Parathyroid adenoma (tissue), 2 donors: ENCODE results near the gene ARHGAP21.
"Not testable (repeated sequence)": the region's sequence is repeated elsewhere in the genome, so short reads cannot be mapped to it uniquely, and the experiment has no call there.

ENCODE experiments used
- H2AFZ ChIP-seq: fragments of 300-600 bp; sonication (generic); one replicate; pipeline ENCODE4 v1.7.0; 2017; ENCODE audit warnings: antibody characterized with exemption, mild to moderate bottlenecking
- H3K27ac ChIP-seq: fragments of 300-600 bp; sonication (generic); one replicate; pipeline ENCODE4 v1.7.0; 2017
- H3K27me3 ChIP-seq: fragments of 300-600 bp; sonication (generic); one replicate; pipeline ENCODE4 v1.7.0; 2017; ENCODE audit warnings: low read length; ENCODE audit not compliant: control insufficient read depth, insufficient read depth
- H3K36me3 ChIP-seq: fragments of 300-600 bp; sonication (generic); one replicate; pipeline ENCODE4 v1.7.0; 2017; ENCODE audit warnings: low read length; ENCODE audit not compliant: control insufficient read depth, insufficient read depth
- H3K4me1 ChIP-seq: fragments of 300-600 bp; sonication (generic); one replicate; pipeline ENCODE4 v1.7.0; 2017; ENCODE audit warnings: control low read depth
- H3K4me2 ChIP-seq: fragments of 300-600 bp; sonication (generic); one replicate; pipeline ENCODE4 v1.7.0; 2017; ENCODE audit warnings: low read length
- H3K4me3 ChIP-seq: fragments of 300-600 bp; sonication (generic); one replicate; pipeline ENCODE4 v1.7.0; 2017; ENCODE audit warnings: low read depth, low read length
- H3K79me2 ChIP-seq: fragments of 300-600 bp; sonication (generic); one replicate; pipeline ENCODE4 v1.7.0; 2017; ENCODE audit warnings: control low read depth
- H3K9ac ChIP-seq: fragments of 300-600 bp; sonication (generic); one replicate; pipeline ENCODE4 v1.7.0; 2017; ENCODE audit warnings: mild to moderate bottlenecking
- H3K9me3 ChIP-seq: fragments of 300-600 bp; sonication (generic); one replicate; pipeline ENCODE4 v1.7.0; 2017; ENCODE audit warnings: low read length; ENCODE audit not compliant: control insufficient read depth
- CTCF ChIP-seq: fragments of 300-600 bp; sonication (generic); IDR thresholded peaks from one replicate; pipeline ENCODE4 v1.7.0; 2017; ENCODE audit warnings: antibody characterized with exemption, mild to moderate bottlenecking
- donor health status: primary hyperparathyroidism.

The ARHGAP21 gene

GRCh38 chr10:24664991-24665390 lies 58.7 kb downstream of the ARHGAP21 start:
- Histone ChIP-seq H3K4me2 (no peak overlapping the region), H3K79me2 (no peaks in the 10 kb centered on the region), H3K9ac (no peak overlapping the region), H3K27ac (no peak overlapping the region), H3K4me1 (no peaks in the 10 kb centered on the region), H3K9me3 (no peaks in the 10 kb centered on the region), H2AFZ (no peak overlapping the region), H3K36me3 (no peaks in the 10 kb centered on the region), H3K27me3 (no peaks in the 10 kb centered on the region), H3K4me3 (no peak overlapping the region)
- TF ChIP-seq CTCF, result no peak

- H2AFZ ChIP-seq, result no peak overlapping the region
- H3K4me2 ChIP-seq, result no peak overlapping the region
- no peak overlapping the region for H3K9ac ChIP-seq
- no peaks in the 10 kb centered on the region for H3K27me3 ChIP-seq
- H3K79me2 ChIP-seq, result no peaks in the 10 kb centered on the region
- no peaks in the 10 kb centered on the region for H3K36me3 ChIP-seq
- no peaks in the 10 kb centered on the region for H3K4me1 ChIP-seq
- H3K27ac ChIP-seq, result no peak overlapping the region
- no peak for TF ChIP-seq CTCF
- H3K4me3 ChIP-seq, result no peak overlapping the region
- no peaks in the 10 kb centered on the region for H3K9me3 ChIP-seq
Observed at GRCh38 chr10:24661376-24661775, 62.3 kb downstream of the ARHGAP21 start.

- H3K36me3 ChIP-seq, H3K27me3 ChIP-seq, H3K9ac ChIP-seq, H3K4me1 ChIP-seq, H3K79me2 ChIP-seq, H3K4me3 ChIP-seq, H3K27ac ChIP-seq, H3K4me2 ChIP-seq, H2AFZ ChIP-seq, H3K9me3 ChIP-seq: not testable (repeated sequence)
Observed at GRCh38 chr10:24658319-24658718, 65.4 kb downstream of the ARHGAP21 start.

GRCh38 chr10:24656326-24656725 lies 67.4 kb downstream of the ARHGAP21 start:
- not testable (repeated sequence) for H3K9ac ChIP-seq, H3K9me3 ChIP-seq, H3K79me2 ChIP-seq, H3K27ac ChIP-seq, H3K4me3 ChIP-seq, H3K36me3 ChIP-seq, H2AFZ ChIP-seq, H3K4me1 ChIP-seq, H3K27me3 ChIP-seq, H3K4me2 ChIP-seq

- H3K27ac ChIP-seq, result no peak overlapping the region
- no peaks in the 10 kb centered on the region for H3K36me3 ChIP-seq
- no peak overlapping the region for H3K4me2 ChIP-seq
- no peak overlapping the region for H3K9ac ChIP-seq
- no peak overlapping the region for H2AFZ ChIP-seq
- no peaks in the 10 kb centered on the region for H3K79me2 ChIP-seq
- no peak overlapping the region for H3K4me3 ChIP-seq
- no peaks in the 10 kb centered on the region for H3K4me1 ChIP-seq
- TF ChIP-seq CTCF, result no peak
- no peaks in the 10 kb centered on the region for H3K27me3 ChIP-seq
- H3K9me3 ChIP-seq, result no peaks in the 10 kb centered on the region
Observed at GRCh38 chr10:24652381-24652957, 71.2 kb downstream of the ARHGAP21 start.

GRCh38 chr10:24651923-24652322 lies 71.8 kb downstream of the ARHGAP21 start:
- Histone ChIP-seq H3K4me3 (no peak overlapping the region), H3K9ac (no peak overlapping the region), H3K4me2 (no peak overlapping the region), H3K9me3 (no peaks in the 10 kb centered on the region), H3K27ac (no peak overlapping the region), H3K4me1 (no peaks in the 10 kb centered on the region), H3K36me3 (no peaks in the 10 kb centered on the region), H3K27me3 (no peaks in the 10 kb centered on the region), H3K79me2 (no peaks in the 10 kb centered on the region), H2AFZ (no peak overlapping the region)
- TF ChIP-seq CTCF, result no peak
